ENCODE measurements around the gene PRR35. TPM values are rescaled to one million over a fixed set of nuclear protein-coding genes. Genes with fewer than 3 reads are reported as not detected.

Gene PRR35
- total RNA-seq, 2 donors from 2014 or later: 0.42 TPM; not detected in 1

DNA sequence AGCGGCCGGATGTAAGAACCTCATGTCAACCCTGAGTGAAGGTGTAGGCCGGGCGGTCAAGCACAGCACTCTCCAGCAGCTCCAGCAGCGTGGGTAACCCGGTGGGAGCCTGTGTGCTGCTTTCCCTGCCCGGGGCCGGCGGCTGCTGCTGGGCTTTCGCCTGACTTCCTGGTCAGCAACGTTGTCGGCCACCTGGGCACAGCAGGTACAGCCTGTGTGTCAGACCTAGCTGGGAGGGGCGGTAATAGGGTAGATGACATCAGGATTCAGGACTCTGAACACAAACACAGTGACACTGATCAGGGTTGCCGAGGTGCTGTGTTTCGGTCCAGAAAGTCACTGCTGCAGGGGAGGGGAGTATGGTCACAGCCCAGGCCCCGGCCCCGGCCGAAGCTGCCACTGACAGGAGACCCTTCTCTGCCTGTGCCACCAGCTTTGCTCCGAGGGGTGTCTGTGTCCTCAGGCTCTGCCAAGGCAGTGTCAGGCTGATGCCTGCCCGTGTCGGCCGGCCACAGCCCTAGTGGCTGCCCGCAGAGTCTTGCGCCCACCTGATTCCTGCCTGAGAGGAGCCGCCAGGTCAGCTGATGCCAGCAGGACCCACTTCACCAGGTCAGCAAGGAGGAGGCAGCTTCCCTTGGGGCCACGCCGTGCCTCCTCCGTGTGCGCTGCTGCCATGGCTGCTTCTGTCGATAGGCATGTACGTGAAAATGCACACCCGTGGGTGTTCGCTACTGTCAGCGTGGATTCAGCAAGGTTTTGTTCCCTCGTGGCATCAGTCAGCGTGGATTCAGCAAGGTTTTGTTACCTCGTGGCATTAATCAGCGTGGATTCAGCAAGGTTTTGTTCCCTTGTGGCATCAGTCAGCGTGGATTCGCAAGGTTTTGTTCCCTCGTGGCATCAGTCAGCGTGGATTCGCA is 38.9 kb downstream of the PRR35 start:
- peaks cover 2% of the 10 kb centered on the region for H3K36me3 ChIP-seq
- ATAC-seq (ENCODE audit: insufficient number of reproducible peaks, low FRiP score, low read depth) (no peak), DNase-seq (ENCODE audit: low spot score) (no peak)
- no peak overlapping the region for H3K4me3 ChIP-seq
- no peaks in the 10 kb centered on the region for H3K27me3 ChIP-seq (replicated peaks; ENCODE audit: insufficient read depth)
- TF ChIP-seq, protein P1, sequence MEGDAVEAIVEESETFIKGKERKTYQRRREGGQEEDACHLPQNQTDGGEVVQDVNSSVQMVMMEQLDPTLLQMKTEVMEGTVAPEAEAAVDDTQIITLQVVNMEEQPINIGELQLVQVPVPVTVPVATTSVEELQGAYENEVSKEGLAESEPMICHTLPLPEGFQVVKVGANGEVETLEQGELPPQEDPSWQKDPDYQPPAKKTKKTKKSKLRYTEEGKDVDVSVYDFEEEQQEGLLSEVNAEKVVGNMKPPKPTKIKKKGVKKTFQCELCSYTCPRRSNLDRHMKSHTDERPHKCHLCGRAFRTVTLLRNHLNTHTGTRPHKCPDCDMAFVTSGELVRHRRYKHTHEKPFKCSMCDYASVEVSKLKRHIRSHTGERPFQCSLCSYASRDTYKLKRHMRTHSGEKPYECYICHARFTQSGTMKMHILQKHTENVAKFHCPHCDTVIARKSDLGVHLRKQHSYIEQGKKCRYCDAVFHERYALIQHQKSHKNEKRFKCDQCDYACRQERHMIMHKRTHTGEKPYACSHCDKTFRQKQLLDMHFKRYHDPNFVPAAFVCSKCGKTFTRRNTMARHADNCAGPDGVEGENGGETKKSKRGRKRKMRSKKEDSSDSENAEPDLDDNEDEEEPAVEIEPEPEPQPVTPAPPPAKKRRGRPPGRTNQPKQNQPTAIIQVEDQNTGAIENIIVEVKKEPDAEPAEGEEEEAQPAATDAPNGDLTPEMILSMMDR (IDR thresholded peaks at IDR 0.05): no peak
- no peak overlapping the region for H3K27ac ChIP-seq
- no peaks in the 10 kb centered on the region for H3K9me3 ChIP-seq
- H3K4me1 ChIP-seq (ENCODE audit: control insufficient read depth in 1 of 2, low read depth in 2 of 2): no peaks in the 10 kb centered on the region

DNA sequence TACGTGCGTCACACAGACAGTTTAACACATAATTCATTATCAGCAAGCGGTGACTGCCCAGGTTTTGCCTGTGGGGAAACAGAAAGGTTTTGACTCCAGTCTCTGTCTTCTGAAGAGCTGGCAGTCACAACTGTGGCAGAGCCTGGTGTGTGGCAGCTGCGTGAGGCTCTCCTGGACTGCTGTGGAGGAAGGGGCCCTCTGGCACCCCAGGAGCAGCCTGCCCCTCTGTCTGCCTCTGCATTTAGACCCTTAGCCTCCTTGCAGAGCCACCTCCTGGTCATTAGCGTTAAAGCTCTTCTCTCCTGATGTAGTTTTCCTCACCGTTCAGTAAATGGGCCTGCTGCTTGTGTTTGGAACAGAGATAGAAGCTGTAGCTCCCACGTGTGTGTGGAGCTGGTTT is 40.6 kb downstream of the PRR35 start:
- H3K27me3 ChIP-seq (replicated peaks; ENCODE audit: insufficient read depth): no peaks in the 10 kb centered on the region
- no peak overlapping the region for H3K27ac ChIP-seq
- ATAC-seq (ENCODE audit: insufficient number of reproducible peaks, low FRiP score, low read depth) (no peak), DNase-seq (ENCODE audit: low spot score) (no peak)
- TF ChIP-seq, protein P1 (IDR thresholded peaks at IDR 0.05): no peak
- H3K4me1 ChIP-seq (ENCODE audit: control insufficient read depth in 1 of 2, low read depth in 2 of 2): no peaks in the 10 kb centered on the region
- no peak overlapping the region for H3K4me3 ChIP-seq
- H3K9me3 ChIP-seq: no peaks in the 10 kb centered on the region
- peaks cover 2% of the 10 kb centered on the region for H3K36me3 ChIP-seq

DNA sequence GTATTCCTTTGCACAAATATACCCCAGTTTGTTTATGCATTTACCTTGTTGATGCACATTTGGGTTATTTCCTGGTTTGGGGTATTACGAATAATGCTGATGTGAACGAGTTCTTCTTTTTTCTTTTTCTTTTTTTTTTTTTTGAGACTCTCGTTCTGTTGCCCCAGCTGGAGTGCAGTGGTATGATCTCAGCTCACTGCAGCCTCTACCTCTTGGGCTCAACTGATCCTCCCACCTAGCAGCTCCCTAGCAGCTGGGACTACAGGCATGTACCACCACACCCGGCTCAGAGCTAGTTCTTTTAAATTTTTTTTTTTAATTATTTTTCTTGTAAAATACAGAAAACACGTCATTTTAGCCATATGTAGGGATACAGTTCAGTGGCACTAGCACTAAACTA is 43.7 kb downstream of the PRR35 start:
- Histone ChIP-seq H3K4me3 (no peak overlapping the region), H3K36me3 (no peaks in the 10 kb centered on the region), H3K27me3 (replicated peaks; ENCODE audit: insufficient read depth) (no peaks in the 10 kb centered on the region), H3K27ac (no peak overlapping the region), H3K9me3 (no peaks in the 10 kb centered on the region), H3K4me1 (ENCODE audit: control insufficient read depth in 1 of 2, low read depth in 2 of 2) (no peaks in the 10 kb centered on the region)
- ATAC-seq (ENCODE audit: insufficient number of reproducible peaks, low FRiP score, low read depth) (no peak), DNase-seq (ENCODE audit: low spot score) (no peak)
- TF ChIP-seq, protein P1 (IDR thresholded peaks at IDR 0.05): no peak

DNA sequence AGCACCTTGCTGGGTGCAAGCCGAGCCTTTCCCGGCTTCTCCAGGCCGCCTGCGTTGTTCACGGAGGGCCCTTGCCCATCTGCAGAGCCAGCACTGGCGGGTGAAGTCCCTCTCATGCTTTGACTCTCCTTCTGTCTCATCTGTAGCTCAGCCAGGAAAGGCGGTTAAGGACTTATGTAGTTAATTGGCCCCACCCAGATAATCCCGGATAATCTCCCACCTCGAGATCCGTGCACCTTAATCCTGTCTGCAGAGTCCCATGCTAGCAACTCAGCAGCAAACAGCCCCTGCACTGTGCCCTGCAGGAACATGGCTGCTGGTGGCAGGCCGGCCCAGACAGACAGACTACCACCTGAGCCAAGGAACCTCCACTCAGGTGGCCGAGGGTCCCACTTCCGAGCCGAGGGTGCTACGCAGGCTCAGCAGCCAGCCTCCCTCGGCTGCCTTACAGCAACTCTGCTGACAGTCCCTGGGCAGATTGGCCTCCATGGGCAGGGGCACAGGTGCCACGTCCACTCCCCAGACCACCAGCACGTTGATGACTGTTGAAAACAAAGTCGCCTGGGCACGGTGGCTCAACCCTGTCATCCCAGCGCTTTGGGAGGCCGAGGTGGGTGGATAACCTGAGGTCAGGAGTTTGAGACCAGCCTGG is 46.6 kb downstream of the PRR35 start:
- no peak for ATAC-seq (ENCODE audit: insufficient number of reproducible peaks, low FRiP score, low read depth)
- no peak for DNase-seq (ENCODE audit: low spot score)
- Histone ChIP-seq H3K9me3 (no peaks in the 10 kb centered on the region), H3K27me3 (replicated peaks; ENCODE audit: insufficient read depth) (no peaks in the 10 kb centered on the region), H3K27ac (no peak overlapping the region), H3K36me3 (no peaks in the 10 kb centered on the region), H3K4me3 (no peak overlapping the region), H3K4me1 (ENCODE audit: control insufficient read depth in 1 of 2, low read depth in 2 of 2) (no peaks in the 10 kb centered on the region)
- TF ChIP-seq, protein P1 (IDR thresholded peaks at IDR 0.05): no peak

DNA sequence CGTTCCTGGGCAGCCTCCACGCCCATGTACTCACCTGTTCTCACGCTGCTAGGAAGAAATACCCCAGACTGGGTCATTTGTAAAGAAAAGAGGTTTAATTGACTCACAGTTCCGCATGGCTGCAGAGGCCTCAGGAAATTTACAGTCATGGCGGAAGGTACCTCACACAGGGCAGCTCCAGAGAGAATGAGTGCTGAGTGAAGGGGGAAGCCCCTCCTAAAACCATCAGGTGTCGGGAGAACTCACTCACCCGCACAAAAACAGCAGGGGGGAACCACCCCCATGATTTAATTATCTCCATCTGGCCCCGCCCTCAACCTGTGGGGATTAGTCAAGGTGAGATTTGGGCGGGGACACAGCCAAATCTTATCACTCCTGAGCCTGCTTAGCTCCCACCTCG is 47.8 kb downstream of the PRR35 start:
- DNase-seq (ENCODE audit: low spot score): no peak
- Histone ChIP-seq H3K36me3 (no peaks in the 10 kb centered on the region), H3K4me3 (no peak overlapping the region), H3K27ac (no peak overlapping the region), H3K9me3 (no peaks in the 10 kb centered on the region), H3K4me1 (ENCODE audit: control insufficient read depth in 1 of 2, low read depth in 2 of 2) (no peaks in the 10 kb centered on the region), H3K27me3 (replicated peaks; ENCODE audit: insufficient read depth) (no peaks in the 10 kb centered on the region)
- TF ChIP-seq, protein P1 (IDR thresholded peaks at IDR 0.05): no peak
- no peak for ATAC-seq (ENCODE audit: insufficient number of reproducible peaks, low FRiP score, low read depth)

All from thoracic aorta (tissue), 2 donors.